Neural crest cell (in vitro differentiated cells): ENCODE data around the gene LMO7. TPM values are rescaled to one million over a fixed set of nuclear protein-coding genes. Genes with fewer than 3 reads are reported as not detected.
A peak's percentile ranks its signal among the peaks of the same experiment; 100 is the strongest.

Experiments
- DNase-seq: peaks from one replicate; pipeline ENCODE4 v3.0.0; 2021; ENCODE audit warnings: low read depth, mixed read lengths, low spot score
- H3K27ac Mint-ChIP-seq: one replicate; pipeline ENCODE4 v1.8.0; 2021; ENCODE audit warnings: mild to moderate bottlenecking, mixed read lengths; ENCODE audit not compliant: unreplicated experiment
- H3K27me3 Mint-ChIP-seq: 2 replicates; pipeline ENCODE4 v1.8.0; 2021; ENCODE audit warnings: low read depth, mild to moderate bottlenecking, mixed read lengths
- H3K36me3 Mint-ChIP-seq: 2 replicates; pipeline ENCODE4 v1.8.0; 2021; ENCODE audit warnings: low read depth, mild to moderate bottlenecking, mixed read lengths
- H3K4me1 Mint-ChIP-seq: 2 replicates; pipeline ENCODE4 v1.8.0; 2021; ENCODE audit warnings: mixed read lengths
- H3K4me3 Mint-ChIP-seq: one replicate; pipeline ENCODE4 v1.8.0; 2021; ENCODE audit warnings: mild to moderate bottlenecking, mixed read lengths
- H3K9me3 Mint-ChIP-seq: 2 replicates; pipeline ENCODE4 v1.8.0; 2021; ENCODE audit warnings: mixed read lengths
- total RNA-seq: library from RNA; stranded (reverse); gene quantifications from 2 replicates; pipeline ENCODE4 v1.2.1, GENCODE V29; 2021
- TF ChIP-seq, protein P1 (sequence below): fragments of 200-600 bp; sonication (generic); conservative IDR thresholded peaks from 2 replicates; pipeline ENCODE4 v1.5.0; 2021; ENCODE audit warnings: antibody characterized with exemption, mild to moderate bottlenecking

LMO7 gene
- total RNA-seq, 1 donor from 2014 or later: 4.8 TPM

DNA sequence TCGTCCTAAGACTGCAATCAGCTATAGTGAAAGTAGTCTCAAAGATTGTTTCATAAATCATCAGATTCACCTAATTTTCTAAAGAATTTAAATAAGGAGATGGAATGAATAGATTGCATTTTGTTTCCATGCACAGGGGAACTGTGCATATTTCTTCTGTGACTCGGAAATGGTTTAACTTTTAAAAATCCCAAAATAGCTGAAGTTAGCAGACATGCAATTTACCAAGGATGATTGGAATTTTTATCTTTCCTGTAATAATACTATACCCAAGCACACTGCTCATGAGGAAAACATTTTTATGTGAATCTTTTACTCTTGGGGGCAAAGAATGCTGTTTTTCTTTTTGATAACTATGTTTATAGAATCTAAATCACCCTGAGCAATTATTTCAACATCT, 15.0 kb upstream of the LMO7 start:
- DNase-seq: no peak
- Mint-ChIP-seq H3K9me3 (peaks cover 3% of the 10 kb centered on the region), H3K4me3 (no peak overlapping the region), H3K36me3 (peaks cover 15% of the 10 kb centered on the region), H3K27me3 (no peaks in the 10 kb centered on the region), H3K27ac (no peak overlapping the region), H3K4me1 (no peaks in the 10 kb centered on the region)
- TF ChIP-seq, protein P1, sequence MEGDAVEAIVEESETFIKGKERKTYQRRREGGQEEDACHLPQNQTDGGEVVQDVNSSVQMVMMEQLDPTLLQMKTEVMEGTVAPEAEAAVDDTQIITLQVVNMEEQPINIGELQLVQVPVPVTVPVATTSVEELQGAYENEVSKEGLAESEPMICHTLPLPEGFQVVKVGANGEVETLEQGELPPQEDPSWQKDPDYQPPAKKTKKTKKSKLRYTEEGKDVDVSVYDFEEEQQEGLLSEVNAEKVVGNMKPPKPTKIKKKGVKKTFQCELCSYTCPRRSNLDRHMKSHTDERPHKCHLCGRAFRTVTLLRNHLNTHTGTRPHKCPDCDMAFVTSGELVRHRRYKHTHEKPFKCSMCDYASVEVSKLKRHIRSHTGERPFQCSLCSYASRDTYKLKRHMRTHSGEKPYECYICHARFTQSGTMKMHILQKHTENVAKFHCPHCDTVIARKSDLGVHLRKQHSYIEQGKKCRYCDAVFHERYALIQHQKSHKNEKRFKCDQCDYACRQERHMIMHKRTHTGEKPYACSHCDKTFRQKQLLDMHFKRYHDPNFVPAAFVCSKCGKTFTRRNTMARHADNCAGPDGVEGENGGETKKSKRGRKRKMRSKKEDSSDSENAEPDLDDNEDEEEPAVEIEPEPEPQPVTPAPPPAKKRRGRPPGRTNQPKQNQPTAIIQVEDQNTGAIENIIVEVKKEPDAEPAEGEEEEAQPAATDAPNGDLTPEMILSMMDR: no peak

DNA sequence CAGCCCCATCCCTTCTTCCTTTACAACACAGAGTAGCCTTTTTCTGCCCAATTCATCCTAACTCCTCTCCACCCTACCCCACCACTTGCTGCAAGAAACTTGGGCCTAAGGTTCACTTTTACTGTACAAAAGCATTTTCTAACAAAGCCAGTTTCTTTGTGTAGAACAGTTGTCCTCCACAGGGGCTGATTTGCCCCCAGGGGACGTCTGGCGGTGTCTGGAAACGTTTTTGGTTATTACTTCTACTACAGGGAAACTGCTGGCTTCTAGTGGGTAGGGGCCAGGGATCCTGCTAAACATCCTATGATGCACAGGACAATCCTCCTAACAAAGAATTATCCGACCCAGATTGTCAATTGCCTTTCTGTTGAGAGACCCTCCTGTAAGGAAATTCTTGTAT, 7.3 kb upstream of the LMO7 start:
- peaks cover 4% of the 10 kb centered on the region for H3K9me3 Mint-ChIP-seq
- H3K27me3 Mint-ChIP-seq: peaks cover 4% of the 10 kb centered on the region
- DNase-seq: no peak

DNA sequence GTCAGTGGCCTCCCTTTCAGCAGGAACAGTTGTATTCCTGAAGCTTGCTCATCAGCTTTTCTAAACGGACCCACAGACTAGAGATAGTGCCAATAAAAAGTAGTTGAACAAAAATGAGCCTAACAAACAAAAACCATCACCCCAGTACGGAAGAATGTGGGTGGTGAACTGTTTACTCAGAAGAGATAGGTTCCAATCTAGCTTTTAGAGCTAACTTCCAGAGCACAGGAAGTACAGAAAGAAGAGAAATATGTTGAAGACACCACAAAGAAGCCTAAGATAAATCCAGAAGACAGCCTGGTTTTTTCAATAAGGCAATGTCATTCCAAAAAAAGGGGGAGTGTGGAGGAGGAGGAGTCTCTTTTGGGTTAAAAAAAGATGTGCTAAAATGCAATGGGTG, 2.8 kb upstream of the LMO7 start:
- Mint-ChIP-seq H3K9me3 (no peaks in the 10 kb centered on the region), H3K4me3 (peak overlapping the region; percentile 4), H3K27ac (no peak overlapping the region), H3K4me1 (peaks cover 10% of the 10 kb centered on the region), H3K27me3 (peaks cover 40% of the 10 kb centered on the region), H3K36me3 (peaks cover under 1% of the 10 kb centered on the region)
- TF ChIP-seq, protein P1: no peak
- DNase-seq: no peak

More for the DNA sequence above, 7.3 kb upstream of the LMO7 start:
- Mint-ChIP-seq H3K4me3 (no peak overlapping the region), H3K36me3 (peaks cover 13% of the 10 kb centered on the region), H3K4me1 (peaks cover 4% of the 10 kb centered on the region), H3K27ac (no peak overlapping the region)
- TF ChIP-seq, protein P1: no peak

DNA sequence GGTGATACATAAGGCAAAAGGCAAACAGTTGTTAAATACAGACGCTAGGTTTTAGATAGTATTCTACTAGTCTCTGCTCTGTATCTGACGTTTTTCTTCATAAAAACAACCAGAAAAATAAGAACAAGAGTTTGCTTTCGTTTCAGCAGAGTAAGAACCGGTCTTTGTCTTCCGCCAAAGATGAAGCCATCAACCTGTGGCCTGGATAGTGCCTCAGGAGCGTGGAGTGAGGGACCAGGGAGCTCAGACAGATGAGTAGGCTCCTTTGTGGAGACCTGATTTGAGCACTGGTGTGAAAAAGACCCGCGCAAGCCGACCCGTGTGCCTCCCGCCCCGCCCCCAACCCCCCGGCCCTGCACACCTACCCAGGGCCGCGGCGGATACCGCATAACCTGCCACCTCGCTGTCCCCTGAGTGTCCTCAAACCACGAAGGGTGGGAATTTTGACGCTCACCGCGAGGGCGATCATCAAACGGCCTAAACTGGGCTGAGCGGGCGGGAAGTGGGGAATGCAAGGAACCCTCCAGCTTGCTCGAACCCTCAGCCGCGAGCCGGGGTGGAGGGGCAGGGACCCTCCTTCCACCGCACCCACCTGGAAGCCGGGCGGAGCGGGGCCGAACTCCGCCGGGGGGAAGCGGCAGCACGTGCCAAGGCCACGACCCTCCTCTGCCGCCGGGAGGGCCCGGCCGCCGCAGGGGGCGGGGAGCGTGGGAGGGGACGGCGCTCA, 866 bp upstream of the LMO7 start:
- Mint-ChIP-seq H3K27me3 (peaks cover 57% of the 10 kb centered on the region), H3K36me3 (no peaks in the 10 kb centered on the region), H3K27ac (no peak overlapping the region), H3K9me3 (no peaks in the 10 kb centered on the region), H3K4me3 (peak overlapping the region; percentile 77), H3K4me1 (peaks cover 6% of the 10 kb centered on the region)
- TF ChIP-seq, protein P1: no peak
- no peak for DNase-seq

DNA sequence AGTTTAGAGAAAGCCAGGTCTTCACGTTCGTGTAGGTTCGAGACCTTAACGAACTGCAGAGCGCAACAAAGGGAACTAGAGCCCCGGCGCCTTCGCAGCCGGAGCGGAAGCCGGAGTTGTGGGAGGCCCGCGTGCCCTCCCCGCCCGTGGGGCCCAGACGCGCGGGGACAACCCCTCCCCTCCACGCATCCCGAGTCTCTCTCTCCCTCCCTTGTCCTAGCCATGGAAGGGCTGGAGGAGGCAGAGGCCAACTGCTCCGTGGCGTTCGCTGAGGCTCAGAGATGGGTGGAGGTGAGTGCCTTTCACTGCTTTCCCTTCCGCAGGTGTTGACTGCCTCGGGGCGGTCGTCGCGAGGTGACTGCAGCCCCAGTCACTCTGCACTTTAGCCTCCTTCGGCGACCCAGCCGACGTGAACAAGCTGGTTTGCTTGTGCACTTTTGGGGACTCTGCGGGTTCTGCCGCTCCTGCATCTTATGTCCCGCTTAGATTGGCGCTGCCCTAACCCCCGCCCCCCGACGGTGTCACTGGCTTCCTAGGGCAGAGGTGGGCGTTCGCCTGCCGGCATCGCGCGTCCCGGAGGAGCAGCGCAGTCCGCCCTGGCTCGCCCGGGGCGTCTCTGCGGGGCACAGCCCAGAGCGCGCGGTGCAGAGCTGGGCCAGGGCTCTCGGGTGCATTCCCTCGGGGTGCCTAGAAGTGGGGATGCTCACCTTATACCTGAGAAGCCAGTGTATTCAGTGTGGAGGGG, 478 bp downstream of the LMO7 start:
- DNase-seq: no peak
- H3K27me3 Mint-ChIP-seq: peaks cover 60% of the 10 kb centered on the region
- no peak overlapping the region for H3K27ac Mint-ChIP-seq

More for the DNA sequence above, 478 bp downstream of the LMO7 start:
- TF ChIP-seq, protein P1: no peak
- peaks cover 6% of the 10 kb centered on the region for H3K4me1 Mint-ChIP-seq
- no peaks in the 10 kb centered on the region for H3K36me3 Mint-ChIP-seq
- no peaks in the 10 kb centered on the region for H3K9me3 Mint-ChIP-seq
- H3K4me3 Mint-ChIP-seq: peak overlapping the region; percentile 66
